SK-N-SH (cell line): Measurements from ENCODE around the gene STARD10.

Experiments
- CTCF ChIP-seq: fragments of 200-600 bp; sonication (generic); IDR thresholded peaks from 2 replicates; pipeline ENCODE4 v1.6.1; 2017; ENCODE audit warnings: antibody characterized with exemption, mild to moderate bottlenecking, moderate library complexity
- ELF1 ChIP-seq: IDR thresholded peaks from 2 replicates; pipeline ENCODE4 v1.4.0; 2012
- EZH2phosphoT487 ChIP-seq: fragments of 200-600 bp; sonication (generic); IDR thresholded peaks from 2 replicates; pipeline ENCODE4 v1.6.1; 2017; ENCODE audit warnings: low read depth, mixed run types, mild to moderate bottlenecking, antibody characterized with exemption, moderate library complexity, borderline replicate concordance
- GABPA ChIP-seq: IDR thresholded peaks from 2 replicates; pipeline ENCODE4 v1.4.0; 2012; ENCODE audit warnings: low read depth, mild to moderate bottlenecking
- POLR2AphosphoS5 ChIP-seq: IDR thresholded peaks from 2 replicates; pipeline ENCODE4 v1.6.1; 2012; ENCODE audit warnings: low read depth, low read length
- RCOR1 ChIP-seq: fragments of 150-350 bp; IDR thresholded peaks from 2 replicates; pipeline ENCODE4 v1.6.1; 2017; ENCODE audit warnings: antibody characterized with exemption, low read length
- REST ChIP-seq: IDR thresholded peaks from 2 replicates; pipeline ENCODE4 v1.6.1; 2012; ENCODE audit warnings: mild to moderate bottlenecking, low read depth, low read length, moderate library complexity
- TAF1 ChIP-seq: IDR thresholded peaks from 2 replicates; pipeline ENCODE4 v1.6.1; 2012; ENCODE audit warnings: low read depth, mild to moderate bottlenecking, low read length, moderate library complexity, borderline replicate concordance
- USF2 ChIP-seq: fragments of 150-350 bp; IDR thresholded peaks from 2 replicates; pipeline ENCODE4 v1.6.1; 2017; ENCODE audit warnings: antibody characterized with exemption, low read length, low read depth, borderline replicate concordance
- YY1 ChIP-seq: IDR thresholded peaks from 2 replicates; pipeline ENCODE4 v1.4.0; 2012; ENCODE audit warnings: low read depth, mild to moderate bottlenecking
- TF ChIP-seq, protein P1 (sequence below): fragments of 150-350 bp; IDR thresholded peaks from 2 replicates; pipeline ENCODE4 v1.6.1; 2016; ENCODE audit warnings: mild to moderate bottlenecking, low read depth, low read length

DNA sequence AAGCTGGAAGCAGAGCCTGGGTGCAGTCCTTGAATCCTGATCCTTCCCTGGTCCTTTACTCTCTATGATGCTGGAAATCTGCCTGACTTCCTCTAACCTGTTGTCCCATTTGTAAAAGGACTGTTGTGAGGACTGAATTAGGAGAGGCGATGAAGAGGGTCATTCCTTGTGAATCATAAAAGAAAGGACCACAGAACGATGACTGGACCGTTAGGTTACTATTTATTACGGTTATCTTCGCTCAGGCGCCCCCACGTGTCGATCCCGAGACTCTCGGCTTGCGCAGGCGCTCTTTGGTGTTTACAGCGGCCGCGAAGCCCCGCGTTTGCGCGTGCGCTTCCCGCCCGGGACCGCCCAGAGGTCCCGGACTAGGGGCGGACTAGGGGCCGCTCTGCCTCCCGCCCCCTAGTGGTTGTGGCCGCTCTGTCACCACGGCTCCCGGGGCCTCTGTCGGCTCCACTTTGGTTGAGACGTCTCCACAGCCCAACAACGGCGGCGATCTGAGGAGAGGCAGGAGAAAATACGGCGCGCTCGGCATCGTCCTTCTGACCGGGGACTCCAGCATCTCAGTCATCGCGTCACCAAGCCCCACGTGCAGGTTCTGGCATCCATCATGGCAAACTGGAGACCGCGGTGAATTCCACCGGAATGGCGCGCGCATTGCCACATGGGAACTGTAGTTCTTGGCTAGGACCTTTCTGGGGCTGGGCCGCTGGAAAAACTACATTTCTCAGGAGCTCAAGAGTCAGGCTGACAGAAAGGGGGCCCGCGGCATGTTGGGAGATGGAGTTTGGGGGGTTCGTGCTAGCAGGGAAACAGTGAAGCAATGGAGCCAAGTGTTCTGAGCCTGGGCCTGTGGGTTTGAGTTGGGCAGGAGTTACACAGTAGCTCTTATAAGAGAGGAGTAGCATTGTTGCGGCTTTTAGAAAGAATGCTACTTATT is at the start of gene STARD10:
- TF ChIP-seq EZH2phosphoT487 (no peak), USF2 (no peak), TAF1 (peak; percentile 36; the same call in 1 of the 2 replicates), POLR2AphosphoS5 (peak; percentile 64), REST (no peak), CTCF (peak; percentile 99), RCOR1 (no peak), YY1 (peak; percentile 91), ELF1 (no peak; the same call in 1 of the 2 replicates), GABPA (peak; percentile 63)
- TF ChIP-seq, protein P1, sequence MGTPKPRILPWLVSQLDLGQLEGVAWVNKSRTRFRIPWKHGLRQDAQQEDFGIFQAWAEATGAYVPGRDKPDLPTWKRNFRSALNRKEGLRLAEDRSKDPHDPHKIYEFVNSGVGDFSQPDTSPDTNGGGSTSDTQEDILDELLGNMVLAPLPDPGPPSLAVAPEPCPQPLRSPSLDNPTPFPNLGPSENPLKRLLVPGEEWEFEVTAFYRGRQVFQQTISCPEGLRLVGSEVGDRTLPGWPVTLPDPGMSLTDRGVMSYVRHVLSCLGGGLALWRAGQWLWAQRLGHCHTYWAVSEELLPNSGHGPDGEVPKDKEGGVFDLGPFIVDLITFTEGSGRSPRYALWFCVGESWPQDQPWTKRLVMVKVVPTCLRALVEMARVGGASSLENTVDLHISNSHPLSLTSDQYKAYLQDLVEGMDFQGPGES = no peak
